ENCODE data around the gene PRKCD.

Gene PRKCD

GRCh38 chr3:53169045-53169831, 8.2 kb downstream of the PRKCD start:
- Histone ChIP-seq H3K9me3 (ENCODE audit: control insufficient read depth, low read depth, low read length) (no peaks in the 10 kb centered on the region), H3K4me3 (ENCODE audit: low read length) (no peak overlapping the region), H3K27me3 (ENCODE audit: control insufficient read depth, insufficient read depth, low read length) (no peaks in the 10 kb centered on the region), H3K36me3 (ENCODE audit: control insufficient read depth, low read depth, low read length) (no peaks in the 10 kb centered on the region), H3K27ac (ENCODE audit: low read length) (no peak overlapping the region), H3K4me1 (ENCODE audit: control insufficient read depth, low read depth, low read length) (peaks cover 44% of the 10 kb centered on the region), H3K9ac (ENCODE audit: low read length) (no peak overlapping the region)

GRCh38 chr3:53169832-53170324, 8.9 kb downstream of the PRKCD start:
- Histone ChIP-seq H3K27me3 (ENCODE audit: control insufficient read depth, insufficient read depth, low read length) (no peaks in the 10 kb centered on the region), H3K4me1 (ENCODE audit: control insufficient read depth, low read depth, low read length) (peaks cover 44% of the 10 kb centered on the region), H3K4me3 (ENCODE audit: low read length) (no peak overlapping the region), H3K36me3 (ENCODE audit: control insufficient read depth, low read depth, low read length) (no peaks in the 10 kb centered on the region), H3K9ac (ENCODE audit: low read length) (no peak overlapping the region), H3K9me3 (ENCODE audit: control insufficient read depth, low read depth, low read length) (no peaks in the 10 kb centered on the region), H3K27ac (ENCODE audit: low read length) (no peak overlapping the region)

GRCh38 chr3:53170325-53171063, 9.5 kb downstream of the PRKCD start:
- Histone ChIP-seq H3K4me1 (ENCODE audit: control insufficient read depth, low read depth, low read length) (peaks cover 44% of the 10 kb centered on the region), H3K4me3 (ENCODE audit: low read length) (no peak overlapping the region), H3K36me3 (ENCODE audit: control insufficient read depth, low read depth, low read length) (no peaks in the 10 kb centered on the region), H3K9ac (ENCODE audit: low read length) (no peak overlapping the region), H3K27me3 (ENCODE audit: control insufficient read depth, insufficient read depth, low read length) (no peaks in the 10 kb centered on the region), H3K27ac (ENCODE audit: low read length) (no peak overlapping the region), H3K9me3 (ENCODE audit: control insufficient read depth, low read depth, low read length) (no peaks in the 10 kb centered on the region)

GRCh38 chr3:53171064-53171418, 10.0 kb downstream of the PRKCD start:
- H3K27ac ChIP-seq (ENCODE audit: low read length), result no peak overlapping the region
- H3K4me1 ChIP-seq (ENCODE audit: control insufficient read depth, low read depth, low read length), result peaks cover 44% of the 10 kb centered on the region
- no peaks in the 10 kb centered on the region for H3K36me3 ChIP-seq (ENCODE audit: control insufficient read depth, low read depth, low read length)
- no peak overlapping the region for H3K4me3 ChIP-seq (ENCODE audit: low read length)
- H3K9me3 ChIP-seq (ENCODE audit: control insufficient read depth, low read depth, low read length), result no peaks in the 10 kb centered on the region
- H3K27me3 ChIP-seq (ENCODE audit: control insufficient read depth, insufficient read depth, low read length), result no peaks in the 10 kb centered on the region
- no peak overlapping the region for H3K9ac ChIP-seq (ENCODE audit: low read length)

- no peak overlapping the region for H3K27ac ChIP-seq (ENCODE audit: low read length)
- no peaks in the 10 kb centered on the region for H3K9me3 ChIP-seq (ENCODE audit: control insufficient read depth, low read depth, low read length)
- H3K4me1 ChIP-seq (ENCODE audit: control insufficient read depth, low read depth, low read length), result peaks cover 44% of the 10 kb centered on the region
- H3K9ac ChIP-seq (ENCODE audit: low read length), result no peak overlapping the region
- H3K36me3 ChIP-seq (ENCODE audit: control insufficient read depth, low read depth, low read length), result no peaks in the 10 kb centered on the region
- no peaks in the 10 kb centered on the region for H3K27me3 ChIP-seq (ENCODE audit: control insufficient read depth, insufficient read depth, low read length)
- no peak overlapping the region for H3K4me3 ChIP-seq (ENCODE audit: low read length)
Measured at GRCh38 chr3:53171827-53172505, 11.0 kb downstream of the PRKCD start.

GRCh38 chr3:53173107-53173506, 12.1 kb downstream of the PRKCD start:
- Histone ChIP-seq H3K9ac (ENCODE audit: low read length) (no peak overlapping the region), H3K36me3 (ENCODE audit: control insufficient read depth, low read depth, low read length) (no peaks in the 10 kb centered on the region), H3K9me3 (ENCODE audit: control insufficient read depth, low read depth, low read length) (no peaks in the 10 kb centered on the region), H3K27ac (ENCODE audit: low read length) (no peak overlapping the region), H3K4me1 (ENCODE audit: control insufficient read depth, low read depth, low read length) (peaks cover 36% of the 10 kb centered on the region), H3K4me3 (ENCODE audit: low read length) (no peak overlapping the region), H3K27me3 (ENCODE audit: control insufficient read depth, insufficient read depth, low read length) (no peaks in the 10 kb centered on the region)

- H3K36me3 ChIP-seq (ENCODE audit: control insufficient read depth, low read depth, low read length), result no peaks in the 10 kb centered on the region
- H3K4me3 ChIP-seq (ENCODE audit: low read length), result no peak overlapping the region
- H3K27me3 ChIP-seq (ENCODE audit: control insufficient read depth, insufficient read depth, low read length), result no peaks in the 10 kb centered on the region
- peaks cover 24% of the 10 kb centered on the region for H3K4me1 ChIP-seq (ENCODE audit: control insufficient read depth, low read depth, low read length)
- no peak overlapping the region for H3K27ac ChIP-seq (ENCODE audit: low read length)
- H3K9me3 ChIP-seq (ENCODE audit: control insufficient read depth, low read depth, low read length), result no peaks in the 10 kb centered on the region
- H3K9ac ChIP-seq (ENCODE audit: low read length), result no peak overlapping the region
Measured at GRCh38 chr3:53174346-53175250, 13.6 kb downstream of the PRKCD start.

- H3K4me3 ChIP-seq (ENCODE audit: low read length), result no peak overlapping the region
- H3K36me3 ChIP-seq (ENCODE audit: control insufficient read depth, low read depth, low read length), result peaks cover 5% of the 10 kb centered on the region
- H3K9ac ChIP-seq (ENCODE audit: low read length), result no peak overlapping the region
- H3K4me1 ChIP-seq (ENCODE audit: control insufficient read depth, low read depth, low read length), result peaks cover 21% of the 10 kb centered on the region
- H3K27me3 ChIP-seq (ENCODE audit: control insufficient read depth, insufficient read depth, low read length), result no peaks in the 10 kb centered on the region
- no peak overlapping the region for H3K27ac ChIP-seq (ENCODE audit: low read length)
- H3K9me3 ChIP-seq (ENCODE audit: control insufficient read depth, low read depth, low read length), result no peaks in the 10 kb centered on the region
Measured at GRCh38 chr3:53175613-53176540, 14.9 kb downstream of the PRKCD start.

- H3K27me3 ChIP-seq (ENCODE audit: control insufficient read depth, insufficient read depth, low read length), result no peaks in the 10 kb centered on the region
- no peaks in the 10 kb centered on the region for H3K4me1 ChIP-seq (ENCODE audit: control insufficient read depth, low read depth, low read length)
- H3K27ac ChIP-seq (ENCODE audit: low read length), result no peak overlapping the region
- H3K9me3 ChIP-seq (ENCODE audit: control insufficient read depth, low read depth, low read length), result no peaks in the 10 kb centered on the region
- H3K36me3 ChIP-seq (ENCODE audit: control insufficient read depth, low read depth, low read length), result peaks cover 9% of the 10 kb centered on the region
- H3K9ac ChIP-seq (ENCODE audit: low read length), result no peak overlapping the region
- no peak overlapping the region for H3K4me3 ChIP-seq (ENCODE audit: low read length)
Measured at GRCh38 chr3:53178246-53178645, 17.2 kb downstream of the PRKCD start.

GRCh38 chr3:53179580-53179979, 18.6 kb downstream of the PRKCD start:
- H3K4me3 ChIP-seq (ENCODE audit: low read length), result no peak overlapping the region
- no peak overlapping the region for H3K27ac ChIP-seq (ENCODE audit: low read length)

More at GRCh38 chr3:53179580-53179979, 18.6 kb downstream of the PRKCD start:
- no peak overlapping the region for H3K9ac ChIP-seq (ENCODE audit: low read length)
- no peaks in the 10 kb centered on the region for H3K9me3 ChIP-seq (ENCODE audit: control insufficient read depth, low read depth, low read length)
- H3K36me3 ChIP-seq (ENCODE audit: control insufficient read depth, low read depth, low read length), result peaks cover 9% of the 10 kb centered on the region
- no peaks in the 10 kb centered on the region for H3K27me3 ChIP-seq (ENCODE audit: control insufficient read depth, insufficient read depth, low read length)
- H3K4me1 ChIP-seq (ENCODE audit: control insufficient read depth, low read depth, low read length), result no peaks in the 10 kb centered on the region

All from iPS-18a (cell line).